ENCODE measurements around the gene DCAF8.

Gene DCAF8

DNA sequence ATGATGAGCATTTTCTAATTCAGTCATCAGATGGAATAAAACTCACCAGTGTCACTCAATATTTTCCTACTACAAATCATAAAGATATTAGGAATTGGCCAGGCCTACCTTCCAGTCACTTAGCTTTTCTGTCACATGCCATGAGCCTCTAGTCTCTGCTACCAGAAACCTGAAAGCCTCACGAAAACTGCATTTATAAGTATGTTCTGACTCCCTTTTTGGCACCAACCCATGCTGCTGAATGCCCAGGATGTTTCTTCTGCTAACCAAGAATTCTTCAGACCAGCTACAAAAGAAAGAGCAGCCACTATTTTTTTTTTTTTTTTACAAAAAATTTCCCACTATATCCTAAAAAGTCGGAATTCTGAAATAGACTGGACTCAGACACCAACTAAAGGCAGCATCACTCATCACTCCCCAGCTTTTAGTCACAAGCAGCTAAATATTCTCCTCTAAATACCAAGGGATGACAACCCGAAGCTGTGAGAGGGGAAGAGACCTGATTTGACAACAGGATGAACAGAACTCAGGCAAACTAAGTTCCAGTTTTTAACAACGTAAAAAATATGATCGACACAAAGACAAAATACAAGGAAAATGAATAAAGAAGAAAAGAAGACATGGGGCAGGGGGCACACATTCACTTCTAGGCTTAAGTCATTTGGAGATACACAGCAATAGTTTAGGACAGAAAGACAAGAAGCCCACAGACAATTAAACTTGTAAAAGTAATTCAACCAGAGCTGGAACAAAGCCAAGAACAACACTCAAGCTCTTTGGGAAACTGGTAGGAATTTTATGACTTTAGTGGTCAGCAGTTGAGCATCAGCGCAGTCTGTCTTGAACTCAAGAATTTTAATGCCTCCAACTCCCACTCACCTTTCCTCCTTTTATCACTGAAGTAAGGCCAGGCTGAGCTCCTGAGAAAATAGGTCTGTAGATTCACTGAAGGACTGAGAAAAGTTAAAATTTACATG is 1.7 kb downstream of the DCAF8 start:
- DNase-seq: no peak

DNA sequence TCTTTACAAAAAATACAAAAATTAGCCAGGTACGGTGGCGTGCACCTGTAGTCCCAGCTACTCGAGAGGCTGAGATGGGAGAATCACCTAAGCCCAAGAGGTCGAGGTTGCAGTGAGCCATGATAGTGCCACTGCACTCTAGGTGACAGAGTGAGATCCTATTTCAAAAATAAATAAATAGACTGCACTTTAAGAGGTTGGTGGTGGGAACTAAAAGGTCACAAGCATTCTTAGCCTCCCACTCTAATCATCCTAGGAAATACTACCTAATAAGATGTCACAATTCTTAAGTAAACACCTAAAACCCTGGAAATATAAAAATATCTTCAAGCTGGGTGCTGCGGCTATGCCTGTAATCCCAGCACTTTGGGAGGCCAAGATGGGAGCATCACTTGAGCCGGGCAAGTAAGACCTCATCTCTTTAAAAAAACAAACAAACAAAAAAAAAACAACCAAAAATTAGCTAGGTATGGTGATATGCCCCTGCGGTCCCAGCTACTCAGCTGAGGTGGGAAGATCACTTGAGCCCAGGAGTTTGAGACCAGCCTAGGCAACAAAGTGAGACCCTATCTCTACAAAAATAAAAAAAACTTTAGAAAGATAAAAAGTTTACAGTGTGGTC is 4.1 kb downstream of the DCAF8 start:
- DNase-seq: no peak

DNA sequence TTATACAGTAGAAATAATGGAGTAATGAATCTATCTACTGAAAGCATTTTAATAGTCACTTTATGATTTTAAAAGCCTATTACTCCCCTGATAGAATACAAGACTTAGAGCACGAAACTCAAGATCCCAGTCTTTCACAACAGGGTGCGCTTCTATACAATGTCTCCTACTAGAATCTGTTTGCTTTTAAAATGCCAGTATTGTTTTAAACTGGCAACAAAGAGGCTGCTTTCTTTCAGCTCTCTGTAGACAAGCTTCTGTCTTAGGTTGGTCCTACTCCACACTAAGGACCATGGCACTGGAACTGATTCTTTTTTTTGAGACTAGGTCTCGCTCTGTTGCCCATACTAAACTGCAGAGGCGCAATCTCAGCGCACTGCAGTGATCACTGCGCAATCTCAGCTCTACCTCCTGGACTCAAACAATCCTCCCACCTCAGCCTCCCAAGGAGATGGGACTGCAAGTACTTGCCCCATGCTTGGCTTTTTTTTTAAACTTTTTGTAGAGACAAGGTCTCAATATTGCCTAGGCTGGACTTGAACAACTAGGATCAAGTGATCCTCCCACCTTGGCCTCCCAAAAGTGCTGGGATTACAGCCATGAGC is 4.8 kb downstream of the DCAF8 start:
- DNase-seq: no peak

DNA sequence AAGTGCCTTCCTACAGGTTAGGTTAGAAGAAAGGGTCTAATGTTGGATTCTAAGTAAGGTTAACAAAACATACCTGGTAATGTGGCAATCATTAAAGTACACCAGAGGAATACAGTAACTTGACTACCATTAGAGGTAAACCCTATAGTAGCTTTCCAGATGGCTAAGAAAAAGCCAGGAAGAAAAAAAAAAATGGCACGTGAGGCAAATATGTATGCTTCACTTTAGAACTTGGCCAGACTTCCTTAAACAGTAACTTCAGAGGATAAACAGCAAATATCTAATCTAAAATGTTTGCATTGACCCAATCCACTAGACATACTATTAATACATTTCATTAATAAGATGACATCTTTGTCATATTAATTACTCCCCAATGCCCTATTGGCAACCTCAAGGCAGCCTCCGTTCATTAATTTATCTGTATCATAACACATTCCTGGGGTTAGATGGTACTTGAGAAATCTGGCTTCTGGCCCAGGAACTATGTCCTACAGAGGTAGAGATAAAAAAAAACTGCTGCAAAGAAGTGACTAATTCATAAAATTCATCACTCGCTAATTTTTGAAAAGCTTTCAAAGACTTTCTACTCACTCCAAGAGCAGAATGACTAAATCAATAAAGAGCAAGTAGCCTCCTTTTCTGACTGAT is 5.8 kb downstream of the DCAF8 start:
- no peak for DNase-seq

DNA sequence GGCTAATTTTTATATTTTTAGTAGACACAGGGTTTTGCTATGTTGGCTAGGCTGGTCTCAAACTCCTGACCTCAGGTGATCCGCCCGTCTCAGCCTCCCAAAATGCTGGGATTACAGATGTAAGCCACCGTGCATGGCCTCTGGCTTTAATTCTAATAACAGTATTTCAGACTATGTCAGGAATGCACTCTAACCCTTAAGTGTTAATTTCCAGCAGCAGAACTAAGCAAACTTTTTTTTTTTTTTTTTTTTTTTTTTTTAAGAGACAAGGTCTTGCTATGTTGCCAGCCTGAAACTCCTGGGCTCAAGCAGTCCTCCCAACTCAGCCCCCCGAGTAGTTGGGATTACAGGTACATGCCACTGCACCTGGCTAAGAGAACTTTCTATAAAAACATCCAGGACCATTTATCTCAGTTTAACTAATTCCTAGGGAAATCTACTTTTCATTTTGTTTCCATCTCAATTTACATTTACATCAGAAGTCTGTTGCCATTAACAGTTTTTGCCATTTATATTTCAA is 6.5 kb downstream of the DCAF8 start:
- no peak for DNase-seq

DNA sequence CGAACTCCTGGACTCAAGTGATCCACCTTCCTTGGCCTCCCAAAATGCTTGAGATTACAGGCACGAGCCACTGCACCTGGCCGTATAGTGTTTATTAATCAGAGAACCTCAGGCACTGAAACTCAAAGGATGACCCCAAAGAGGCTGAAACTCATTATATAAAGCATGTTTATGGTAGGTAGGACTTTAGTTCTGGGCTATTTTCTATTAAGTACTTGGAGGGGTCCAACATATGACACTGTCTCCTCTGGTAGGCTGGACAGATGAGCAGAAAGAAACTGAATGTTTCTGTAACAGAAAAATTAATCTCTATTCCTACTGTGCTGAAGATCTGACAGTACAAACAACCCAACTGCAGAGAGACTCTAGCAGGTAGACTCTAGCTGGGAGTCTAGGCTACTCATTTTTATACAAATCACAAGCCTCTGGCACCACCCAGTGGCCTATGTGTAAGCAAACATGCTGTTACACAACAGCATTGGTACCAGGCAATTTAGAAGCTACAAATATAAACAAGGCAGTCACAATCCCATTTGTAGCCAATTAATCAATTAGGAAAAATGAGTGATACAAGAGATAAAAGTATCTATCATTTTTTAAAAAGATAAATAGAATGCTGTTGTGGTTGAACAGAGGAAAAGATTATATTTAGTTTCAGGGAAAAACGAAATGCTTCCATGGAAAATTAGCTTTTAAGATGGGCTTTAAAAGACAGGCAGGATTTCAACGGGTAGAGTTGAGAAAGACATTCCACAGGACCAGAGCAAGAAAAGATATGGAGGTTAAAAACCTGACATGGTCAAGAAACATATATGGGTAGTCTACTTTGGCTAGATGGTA is 10.4 kb downstream of the DCAF8 start:
- DNase-seq: peak in 1 of 2 donors; percentile 46

DNA sequence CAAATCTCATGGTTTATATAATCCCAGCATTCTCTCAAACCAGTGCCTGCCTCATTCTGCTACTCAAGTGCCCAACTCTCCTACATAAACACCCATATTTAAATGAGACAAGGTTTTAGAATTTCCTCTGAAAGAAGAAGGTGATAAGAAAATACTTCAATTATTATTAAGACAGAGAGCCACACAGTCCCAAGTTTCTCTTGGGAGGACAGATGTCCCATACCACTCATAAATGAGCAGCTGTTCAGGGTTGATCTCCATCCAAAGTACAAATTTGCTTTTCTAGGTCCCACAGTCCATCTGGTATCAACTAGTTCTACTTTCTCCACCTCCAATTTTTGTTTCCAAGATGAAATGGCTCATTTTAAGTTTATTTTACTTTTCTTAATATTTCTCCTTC is 11.3 kb downstream of the DCAF8 start:
- DNase-seq: no peak

DNA sequence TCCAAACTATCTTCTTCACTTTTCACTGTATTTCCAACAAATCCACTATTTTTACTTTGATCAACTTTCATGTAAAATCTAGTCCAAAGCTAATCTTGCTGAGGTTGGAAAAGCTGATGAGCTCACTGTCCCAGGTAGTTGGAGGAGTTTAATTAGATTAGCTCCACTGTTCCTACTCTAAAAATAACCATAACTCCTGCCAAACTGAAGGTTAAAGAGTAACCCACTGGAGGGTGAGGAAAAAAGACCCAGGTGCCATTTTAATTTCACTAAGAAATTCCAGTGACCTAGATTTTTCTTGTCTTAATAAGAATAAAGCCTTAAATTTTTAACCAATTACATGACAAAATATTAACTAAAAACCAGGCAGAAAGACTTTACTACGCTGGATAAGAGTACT is 15.3 kb downstream of the DCAF8 start:
- no peak for DNase-seq

DNA sequence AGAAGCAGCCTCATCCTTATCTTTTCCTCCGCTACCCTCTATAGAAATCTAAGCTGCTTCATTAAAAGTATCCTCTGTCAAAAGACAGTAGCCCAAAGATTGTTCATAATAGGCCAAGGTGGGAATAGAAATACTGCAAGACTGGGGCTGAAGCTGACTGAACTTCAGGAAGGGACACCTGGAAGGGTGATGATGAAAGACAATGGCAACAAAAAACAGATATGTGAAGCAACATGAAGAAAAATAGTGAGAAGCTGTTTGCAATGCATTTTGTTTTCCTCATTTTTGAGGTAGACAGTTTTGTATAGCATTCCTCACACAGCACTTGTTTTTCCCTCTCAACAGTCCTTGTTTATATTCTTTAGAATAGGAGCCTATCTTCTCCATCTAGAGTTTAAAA is 16.9 kb downstream of the DCAF8 start:
- no peak for DNase-seq

DNA sequence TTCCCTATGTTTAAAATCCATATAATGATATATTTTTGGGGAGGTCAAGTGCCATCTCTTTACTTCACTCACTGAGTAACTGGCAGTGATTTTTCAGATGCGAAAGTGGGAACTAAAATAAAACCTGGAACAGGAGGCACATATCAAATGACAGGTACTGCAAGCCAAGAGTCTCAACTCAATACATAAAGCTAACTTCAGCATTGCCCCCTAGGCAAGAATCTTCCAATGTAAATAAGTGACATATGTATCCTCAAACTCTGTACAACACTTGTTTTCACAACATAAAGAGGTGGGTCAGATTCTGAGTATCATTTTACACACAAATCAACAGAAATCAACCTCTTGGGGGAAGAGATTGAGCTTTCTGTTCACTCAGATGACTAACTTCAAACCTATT is 18.1 kb downstream of the DCAF8 start:
- no peak for DNase-seq

DNA sequence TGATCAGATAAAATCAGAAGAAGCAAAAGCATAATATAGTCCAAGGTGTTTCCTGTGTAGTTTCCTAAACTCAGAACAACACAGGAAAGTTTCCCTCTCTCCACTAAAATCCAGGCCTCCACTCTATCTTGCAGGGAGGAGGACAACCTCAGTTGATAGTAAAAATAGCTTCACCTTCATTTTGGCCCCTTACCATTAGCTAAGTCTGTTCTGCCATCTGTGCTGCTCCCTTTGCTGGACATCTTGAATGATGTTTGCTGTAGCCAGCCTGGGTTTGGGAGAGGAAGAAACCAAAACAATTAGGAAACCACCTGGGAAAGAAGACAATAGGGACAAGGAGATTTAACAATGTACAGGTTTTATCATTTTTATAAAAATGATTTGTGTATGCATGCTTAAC is 18.6 kb downstream of the DCAF8 start:
- DNase-seq: no peak

DNA sequence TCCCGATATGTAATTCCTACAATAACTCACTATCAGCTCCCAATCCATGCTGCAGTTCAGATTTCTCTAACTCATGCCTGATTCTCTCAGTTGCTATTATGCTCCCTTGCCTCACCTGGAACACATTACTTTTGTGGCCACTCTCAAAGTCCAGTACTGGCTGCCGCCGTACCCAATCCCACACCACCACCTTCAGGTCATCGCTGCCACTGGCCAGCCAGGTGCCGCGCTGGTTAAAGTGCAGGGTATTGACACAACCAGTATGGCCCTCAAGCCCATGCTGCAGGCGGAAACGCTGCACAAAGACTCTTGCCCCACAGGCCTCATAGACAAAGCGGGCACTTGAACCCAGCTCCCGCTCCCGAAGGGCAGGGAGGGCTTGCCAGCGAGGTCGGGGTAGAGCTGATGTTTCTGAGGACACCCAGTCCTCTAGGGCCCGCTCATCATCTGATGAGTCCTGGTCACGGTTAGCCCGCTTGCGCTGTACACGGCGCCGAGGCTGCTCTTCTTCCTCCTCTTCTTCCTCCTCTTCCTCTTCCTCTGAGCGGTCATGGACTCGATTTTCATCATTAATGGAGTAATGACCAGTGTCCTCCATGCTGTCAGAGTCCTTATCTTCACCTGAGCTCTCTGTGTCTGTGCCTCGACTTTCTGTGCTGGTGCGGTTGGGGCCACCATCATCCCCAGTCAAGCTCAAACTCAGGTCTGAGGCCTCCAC is 22.6 kb downstream of the DCAF8 start:
- DNase-seq: no peak

DNA sequence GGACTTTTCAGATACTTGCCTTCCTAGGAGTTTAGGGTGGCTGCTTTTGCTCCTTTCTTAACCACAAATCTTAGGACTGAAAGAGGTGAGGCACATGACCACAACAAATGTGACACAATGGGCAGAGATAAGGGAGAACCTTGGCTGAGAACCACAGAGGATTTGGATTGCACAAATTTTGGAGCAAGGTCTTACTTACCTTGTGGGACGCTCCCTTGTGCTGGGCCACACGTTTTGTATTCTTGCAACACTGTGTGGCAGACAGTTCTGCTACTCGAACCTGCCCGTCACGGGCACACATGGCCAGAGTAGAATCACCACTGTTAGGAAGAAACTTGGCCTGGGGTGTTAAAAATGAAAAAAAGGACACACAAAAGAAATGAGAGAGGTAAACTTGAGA is 23.9 kb downstream of the DCAF8 start:
- no peak for DNase-seq

DNA sequence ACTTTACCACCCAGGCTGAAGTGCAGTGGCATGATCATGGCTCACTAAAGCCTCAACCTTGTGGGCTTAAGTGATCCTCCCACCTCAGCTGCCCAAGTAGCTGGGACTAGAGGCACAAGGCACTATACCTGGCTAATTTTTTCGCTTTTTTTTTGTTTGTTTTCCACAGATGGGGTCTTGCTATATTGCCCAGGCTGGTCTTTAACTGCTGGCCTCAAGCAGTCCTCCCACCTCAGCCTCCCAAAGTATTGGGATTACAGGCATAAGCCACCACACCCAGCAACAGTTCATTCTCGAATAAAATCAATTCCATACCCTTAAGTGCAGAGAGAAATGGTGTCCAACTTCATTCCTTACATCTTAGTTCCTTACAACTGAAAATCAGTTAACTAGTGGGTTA is 24.8 kb downstream of the DCAF8 start:
- DNase-seq: no peak

DNA sequence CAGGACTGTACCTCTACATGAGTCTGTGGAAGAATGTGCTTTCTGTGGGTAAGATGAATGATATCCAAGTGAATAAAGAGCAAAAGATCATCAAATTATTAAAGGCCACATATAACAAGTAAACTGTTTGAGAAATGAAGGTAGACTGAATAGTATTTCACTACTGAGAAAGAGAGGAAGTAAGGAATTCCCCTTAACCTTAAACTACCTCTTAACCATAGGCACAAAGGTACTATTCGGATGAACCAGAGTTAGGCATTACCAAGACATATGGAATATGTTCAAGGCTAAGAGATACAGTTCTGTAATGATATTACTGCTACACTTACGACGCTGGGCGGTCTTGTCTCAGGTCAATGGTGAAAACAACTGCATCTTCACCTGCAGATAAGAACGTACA is 25.5 kb downstream of the DCAF8 start:
- DNase-seq: no peak

DNA sequence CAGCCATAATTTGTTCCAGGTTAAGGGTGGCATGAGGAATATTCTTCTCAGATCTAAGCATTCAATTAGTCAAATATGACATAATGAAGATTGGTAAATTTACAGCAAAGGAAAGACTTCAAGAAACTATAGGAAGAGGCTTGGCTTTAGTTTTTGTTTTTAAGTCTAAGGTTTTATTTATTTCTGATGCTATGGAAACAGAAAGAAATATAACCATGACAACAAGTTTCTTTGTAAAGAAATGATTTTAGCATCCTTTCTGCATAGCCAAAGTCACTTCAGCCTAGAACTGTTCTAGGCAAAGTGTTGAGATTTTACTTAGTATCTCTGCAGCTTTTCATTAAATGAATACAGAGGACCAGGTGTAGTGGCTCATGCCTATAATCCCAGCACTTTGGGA is 29.4 kb downstream of the DCAF8 start:
- DNase-seq: no peak

DNA sequence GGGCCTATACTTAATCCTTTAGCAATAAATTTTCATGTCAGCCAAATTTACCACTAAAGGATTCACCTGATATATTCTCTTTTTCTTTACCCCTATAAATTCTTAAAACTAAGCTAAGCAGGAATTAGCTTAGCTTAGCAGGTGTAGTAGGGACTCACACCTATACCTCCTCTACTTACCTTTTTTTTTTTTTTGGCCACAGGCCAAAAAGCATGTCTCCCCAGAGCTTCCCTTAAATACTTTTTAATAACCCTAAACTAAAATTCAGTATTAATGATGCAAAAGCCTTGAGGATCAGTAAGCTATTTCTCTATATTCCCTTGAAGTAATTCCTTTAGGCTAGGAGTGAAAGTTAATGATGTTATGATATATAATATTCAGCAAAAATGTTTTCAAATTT is 33.9 kb downstream of the DCAF8 start:
- no peak for DNase-seq

DNA sequence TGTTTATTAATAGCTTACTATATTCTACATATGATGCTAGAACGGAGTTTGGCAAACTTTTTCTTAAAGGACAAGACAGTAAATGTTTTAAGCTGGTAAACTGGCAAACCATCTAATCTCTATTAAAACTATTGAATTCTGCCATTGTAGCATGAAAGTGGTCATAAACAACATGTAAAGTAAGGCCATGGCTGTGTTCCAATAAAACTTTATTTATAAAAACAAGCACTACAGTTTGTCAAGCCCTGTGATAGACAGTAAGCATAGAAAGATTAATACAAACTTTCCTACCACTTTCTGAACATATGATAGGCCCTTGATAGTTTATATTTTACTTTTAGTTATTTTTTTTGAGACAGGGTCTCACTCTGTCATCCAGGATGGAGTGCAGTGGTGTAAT is 34.8 kb downstream of the DCAF8 start:
- DNase-seq: no peak

DNA sequence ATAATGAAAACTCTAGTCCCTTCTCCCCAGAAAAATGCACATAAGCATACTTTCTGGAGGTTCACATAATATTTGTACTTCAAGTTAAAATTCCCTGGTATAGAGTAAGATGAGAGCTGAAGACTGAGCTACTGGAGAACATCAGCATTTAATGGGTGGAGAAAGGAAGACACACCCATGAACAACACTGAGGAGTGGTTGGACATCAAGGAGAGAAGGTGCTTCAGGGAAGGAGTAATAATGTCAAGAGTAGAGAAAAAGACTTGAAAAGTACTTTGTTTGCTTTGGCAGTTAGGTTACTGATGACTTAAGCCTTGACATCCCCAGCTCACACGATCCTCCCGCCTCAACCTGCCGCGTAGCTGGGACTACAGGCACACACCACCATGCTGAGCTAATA is 35.3 kb downstream of the DCAF8 start:
- no peak for DNase-seq

DNA sequence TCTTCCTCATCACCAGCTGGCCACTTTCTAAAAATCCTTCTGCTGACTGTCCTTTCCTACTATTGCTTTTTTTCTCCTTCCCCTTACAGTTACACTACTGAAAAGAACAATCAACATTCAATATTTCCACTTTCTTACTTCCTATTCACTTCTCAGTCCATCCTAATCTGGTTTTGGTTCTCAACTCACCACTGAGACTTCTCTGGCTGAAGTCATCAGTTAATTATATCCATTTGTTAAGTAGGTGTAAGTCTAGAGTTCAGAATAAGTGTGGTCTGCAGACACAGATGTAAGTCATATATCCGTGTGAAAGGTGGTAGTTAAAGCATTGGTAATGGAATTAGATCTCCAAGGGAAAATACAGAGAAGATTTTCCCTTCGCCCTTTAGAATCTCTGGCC is 35.7 kb downstream of the DCAF8 start:
- DNase-seq: no peak

DNA sequence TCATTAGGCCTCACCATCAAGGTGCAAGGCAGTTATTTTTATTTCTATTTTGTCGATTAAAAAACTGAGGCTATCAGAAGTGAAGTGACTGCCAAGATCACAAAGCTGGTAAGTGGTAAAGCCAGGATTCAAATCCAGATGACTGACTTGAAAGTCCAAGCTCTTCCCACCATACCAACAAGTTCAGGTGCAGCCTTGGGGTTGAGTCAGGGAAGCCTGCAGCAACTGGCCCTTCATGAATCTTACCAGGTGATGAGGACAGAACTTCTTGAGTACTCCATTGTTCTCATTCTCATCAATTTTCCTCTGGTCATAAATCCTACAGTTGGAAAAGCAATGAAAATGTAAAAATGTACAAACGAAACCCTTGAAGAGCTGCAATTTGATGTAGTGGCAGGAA is 37.0 kb downstream of the DCAF8 start:
- DNase-seq: no peak

DNA sequence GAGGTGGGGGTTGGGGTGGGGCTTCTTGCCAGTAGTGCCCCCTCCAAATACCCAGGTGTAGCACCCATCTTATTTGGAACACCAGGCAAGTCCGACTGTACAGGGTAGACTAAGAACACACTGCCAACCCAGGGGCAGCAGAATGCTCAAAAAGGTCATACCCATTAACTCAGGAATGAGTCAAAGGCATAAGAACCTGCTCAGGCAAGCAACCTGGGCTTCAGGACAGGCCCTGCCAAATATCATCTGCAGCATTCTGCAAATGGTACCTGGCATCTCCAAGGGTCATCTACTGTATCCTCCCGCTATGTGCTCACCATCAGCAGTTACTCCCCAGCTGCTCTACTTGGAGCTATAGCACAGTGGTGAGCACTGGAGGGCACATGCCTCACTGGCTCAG is 37.7 kb downstream of the DCAF8 start:
- DNase-seq: no peak
